ENCODE measurements around the gene AVPR1B.
"Not testable (repeated sequence)": the region's sequence is repeated elsewhere in the genome, so short reads cannot be mapped to it uniquely, and the experiment has no call there.

The AVPR1B gene

DNA sequence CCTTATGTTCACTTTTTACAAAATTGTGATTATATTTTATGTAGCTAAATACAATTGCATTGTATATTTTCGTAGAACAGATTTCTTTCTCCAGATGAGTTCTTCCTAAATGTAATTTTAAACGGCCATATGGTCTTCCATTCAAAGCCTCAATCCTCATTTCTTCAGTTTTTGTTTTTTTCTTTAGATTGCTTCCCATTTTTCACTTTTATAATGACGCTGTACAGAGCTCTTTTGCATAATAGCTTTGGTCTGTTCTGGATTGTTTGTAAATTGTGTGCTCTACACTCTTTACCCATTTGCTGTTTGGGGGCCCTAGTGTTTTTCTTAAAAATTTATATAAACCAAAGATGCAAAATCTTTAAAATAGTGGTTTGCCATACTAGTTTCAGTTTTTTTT lies 27.8 kb downstream of the AVPR1B start:
- in situ Hi-C loops (cut with HindIII; ENCODE audit: low sequenced_read_pairs), result no loop called here

DNA sequence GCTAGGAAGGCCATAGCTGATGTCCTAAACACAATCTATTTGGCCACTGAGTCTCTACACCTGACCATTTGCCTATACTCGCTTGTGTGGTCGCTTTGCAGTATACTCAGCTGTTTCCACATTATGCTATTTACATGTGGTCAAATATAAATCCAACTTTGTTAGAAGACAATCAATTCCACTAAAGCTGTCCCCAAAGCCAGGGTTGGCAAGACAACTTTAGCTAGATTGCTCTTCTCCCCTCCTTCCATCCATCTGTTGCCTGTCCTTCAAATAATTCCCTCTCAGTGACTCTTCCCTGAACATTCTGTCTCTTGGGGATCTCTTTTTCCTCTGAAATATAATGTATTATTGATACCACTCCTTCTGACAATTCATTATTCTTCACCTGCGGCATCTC lies 30.1 kb downstream of the AVPR1B start:
- in situ Hi-C loops (cut with HindIII; ENCODE audit: low sequenced_read_pairs), result no loop called here

DNA sequence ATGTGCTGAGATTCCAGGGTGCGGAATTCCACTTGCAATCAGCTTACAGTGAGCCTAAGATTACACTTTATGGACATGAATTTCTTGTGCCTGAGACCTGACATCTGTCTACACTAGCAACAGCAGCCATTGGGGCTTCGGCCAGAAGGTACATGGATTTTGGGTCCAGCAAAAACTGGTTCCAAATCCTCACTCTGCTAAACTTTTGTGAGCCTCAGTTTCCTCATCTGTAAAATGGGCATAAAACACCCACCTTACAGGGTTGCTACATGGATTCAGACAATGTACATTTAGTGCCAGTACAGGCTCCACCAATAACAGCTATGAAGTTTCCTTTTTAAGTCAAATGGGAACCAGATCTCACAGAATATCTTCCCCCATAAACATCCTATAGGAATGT lies 33.4 kb downstream of the AVPR1B start:
- in situ Hi-C loops (cut with HindIII; ENCODE audit: low sequenced_read_pairs), result no loop called here

DNA sequence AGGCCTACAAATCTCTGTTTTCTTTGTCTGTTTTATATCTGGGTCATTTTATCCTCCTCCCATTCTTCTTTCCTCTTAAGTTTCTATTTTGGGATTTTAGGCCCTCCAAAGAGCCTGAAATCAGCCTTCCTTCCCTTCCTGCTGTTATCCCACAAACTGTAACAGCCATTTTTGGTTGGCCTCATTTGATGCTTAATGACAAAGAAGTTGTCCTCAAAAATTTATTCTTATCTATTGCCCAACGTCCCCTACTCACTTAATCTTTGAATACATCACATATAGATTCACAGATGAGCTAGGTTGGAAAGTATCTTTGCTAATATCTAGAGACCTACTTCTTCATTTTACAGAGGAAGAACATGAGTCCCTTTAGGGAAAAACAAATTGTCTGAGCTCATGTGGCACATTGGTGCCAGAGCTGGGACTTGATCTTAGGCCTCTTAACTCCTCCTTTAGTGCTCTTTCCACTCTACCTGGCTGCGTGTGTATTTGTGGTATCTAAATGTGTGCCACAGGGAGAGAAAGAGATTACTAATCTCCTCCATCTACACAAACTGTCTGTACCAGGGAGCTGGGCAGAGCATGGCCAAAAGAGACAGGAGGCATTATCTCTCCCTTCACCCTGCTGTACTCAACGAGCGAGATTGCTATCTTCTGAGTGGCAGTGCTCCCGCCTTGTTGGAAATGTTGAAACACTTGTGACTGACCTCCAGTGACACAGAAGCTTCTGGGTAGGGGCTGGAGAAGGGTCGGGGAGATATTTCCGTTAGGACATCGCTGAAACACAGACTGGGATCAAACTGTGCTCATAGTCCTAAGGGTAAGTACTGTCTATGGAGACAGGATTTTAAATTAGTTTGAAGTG lies 34.1 kb downstream of the AVPR1B start:
- in situ Hi-C loops (cut with HindIII; ENCODE audit: low sequenced_read_pairs), result no loop called here

DNA sequence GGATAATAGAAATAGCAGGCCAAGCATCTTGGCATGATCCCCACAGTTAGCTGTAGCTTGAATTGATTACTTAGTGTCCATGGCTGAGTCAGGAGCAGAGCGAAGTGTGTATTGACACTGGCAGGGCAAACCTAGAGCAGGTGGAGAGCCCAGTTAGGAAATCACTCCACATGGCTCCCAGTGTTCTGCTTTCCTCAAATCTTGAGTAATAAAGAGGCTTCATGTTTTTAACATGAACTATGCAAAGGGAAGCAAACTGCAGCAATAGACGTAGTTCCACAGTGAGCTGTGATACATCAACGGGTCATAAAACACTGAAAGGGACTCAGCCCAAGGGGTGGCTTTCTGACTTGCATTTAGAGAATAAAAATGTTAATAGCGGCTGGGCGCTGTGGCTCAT lies 35.3 kb downstream of the AVPR1B start:
- in situ Hi-C loops (cut with HindIII; ENCODE audit: low sequenced_read_pairs), result no loop called here

DNA sequence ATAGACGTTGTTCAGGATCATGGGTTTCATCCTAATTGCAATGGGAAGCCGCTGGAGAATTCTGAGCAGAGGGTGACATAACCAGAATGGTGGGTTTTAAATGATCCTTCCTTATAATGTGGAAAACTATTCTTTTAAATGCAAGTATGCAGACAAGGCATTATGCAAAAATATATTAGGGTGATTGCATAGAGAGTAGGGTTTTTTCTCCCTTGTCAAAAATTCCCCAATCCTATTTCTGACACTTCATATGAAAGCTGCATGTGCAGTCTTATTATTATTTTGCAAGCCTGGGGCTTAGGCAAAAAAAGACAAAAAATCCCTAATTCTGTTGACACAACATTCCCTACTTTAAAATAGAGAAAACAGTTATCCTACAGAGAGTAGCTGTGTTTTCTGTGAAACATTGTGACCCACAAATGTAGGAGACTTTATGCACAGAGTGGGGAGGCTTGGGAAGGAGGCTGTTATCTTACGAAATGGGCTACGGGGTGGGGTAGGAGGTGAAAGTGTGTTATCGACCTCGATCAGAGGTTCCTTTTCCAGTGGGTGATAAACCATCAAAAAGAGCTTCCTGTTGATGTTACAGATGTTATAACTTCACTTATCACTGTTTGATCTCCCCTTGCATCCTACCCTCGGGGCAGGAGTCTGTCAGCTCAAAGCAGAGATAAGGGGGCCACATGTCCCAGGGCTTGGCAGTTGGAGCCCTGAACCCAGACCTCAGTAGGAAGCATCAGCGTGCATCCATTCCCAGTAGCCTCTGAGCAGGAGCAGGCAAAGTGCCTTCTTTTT lies 37.0 kb downstream of the AVPR1B start:
- in situ Hi-C loops (cut with HindIII; ENCODE audit: low sequenced_read_pairs), result no loop called here

DNA sequence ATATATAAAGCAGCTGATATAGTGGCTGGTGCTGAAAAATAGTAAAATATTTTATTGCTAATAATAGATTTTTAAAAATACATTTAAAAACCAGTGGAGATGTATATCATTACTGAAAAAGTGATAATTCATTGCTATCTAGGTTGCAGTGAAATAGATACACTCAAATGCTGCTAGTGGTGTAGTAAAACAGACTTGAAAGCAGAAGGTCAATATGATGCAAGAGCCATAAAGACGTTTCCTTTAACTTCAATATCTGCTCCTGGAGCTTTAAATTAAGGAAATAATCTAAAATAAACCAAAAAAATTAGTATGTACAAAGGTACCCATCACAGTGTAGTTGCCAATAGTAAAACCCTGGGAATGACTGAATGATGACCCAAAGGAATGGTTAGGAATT lies 38.1 kb downstream of the AVPR1B start:
- in situ Hi-C loops (cut with HindIII; ENCODE audit: low sequenced_read_pairs), result no loop called here

DNA sequence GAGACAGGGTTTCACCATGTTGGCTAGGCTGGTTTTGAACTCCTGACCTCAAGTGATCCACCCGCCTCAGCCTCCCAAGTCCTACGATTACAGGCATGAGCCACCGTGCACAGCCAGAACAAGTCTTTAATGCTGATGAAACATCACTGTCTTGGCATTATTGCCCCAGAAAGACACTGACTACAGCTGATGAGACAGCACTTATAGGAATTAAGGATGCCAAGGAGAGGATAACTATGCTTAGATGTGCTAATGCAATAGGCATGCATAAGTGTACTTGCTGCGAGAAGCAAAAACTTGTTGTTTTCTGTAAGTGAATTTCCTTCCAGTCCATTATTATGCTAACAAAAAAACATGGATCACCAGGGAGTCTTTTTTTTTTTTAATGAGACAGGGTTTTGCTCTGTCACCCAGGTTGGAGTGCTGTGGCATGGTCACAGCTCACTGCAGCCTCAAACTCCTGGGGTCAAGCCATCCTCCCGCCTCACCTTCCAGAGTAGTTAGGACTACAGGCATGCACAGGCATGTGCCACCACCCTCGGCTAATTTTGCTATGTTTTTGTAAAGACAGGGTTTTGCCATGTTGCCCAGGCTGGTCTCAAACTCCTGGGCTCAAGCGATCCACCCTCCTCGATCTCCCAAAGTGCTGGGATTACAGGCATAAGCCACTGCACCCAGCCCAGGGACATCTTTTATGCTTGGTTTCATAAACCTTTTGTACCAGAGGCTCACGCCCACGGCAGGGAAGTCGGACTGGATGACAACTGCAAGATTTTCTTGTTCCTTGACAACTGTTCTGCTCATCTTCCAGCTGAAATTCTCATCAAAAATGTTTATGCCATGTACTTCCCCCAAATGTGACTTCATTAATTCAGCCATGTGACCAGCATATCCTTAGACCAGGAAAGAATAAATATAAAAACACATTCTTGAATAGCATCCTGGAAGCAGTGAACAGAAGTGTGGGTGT lies 41.1 kb downstream of the AVPR1B start:
- in situ Hi-C loops (cut with HindIII; ENCODE audit: low sequenced_read_pairs), result no loop called here

DNA sequence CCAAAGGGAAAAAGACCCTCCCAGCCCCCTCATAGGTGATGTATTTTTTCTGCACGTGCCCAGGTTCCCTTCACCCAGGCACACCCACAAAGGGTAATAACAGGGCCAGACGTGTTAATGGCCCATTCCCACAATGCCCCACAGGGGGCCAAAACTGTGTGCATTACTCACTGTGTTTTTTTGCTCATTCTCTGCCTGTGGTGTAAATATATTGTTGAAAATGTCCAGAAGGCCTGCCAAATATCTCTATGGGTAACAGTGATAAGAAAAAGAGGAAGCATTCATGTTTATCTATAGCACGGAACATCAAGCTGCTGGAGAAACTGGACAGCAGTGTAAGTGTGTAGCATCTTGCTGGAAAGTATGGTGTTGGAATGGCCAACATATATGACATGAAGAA lies 42.3 kb downstream of the AVPR1B start:
- in situ Hi-C loops (cut with HindIII; ENCODE audit: low sequenced_read_pairs), result no loop called here

DNA sequence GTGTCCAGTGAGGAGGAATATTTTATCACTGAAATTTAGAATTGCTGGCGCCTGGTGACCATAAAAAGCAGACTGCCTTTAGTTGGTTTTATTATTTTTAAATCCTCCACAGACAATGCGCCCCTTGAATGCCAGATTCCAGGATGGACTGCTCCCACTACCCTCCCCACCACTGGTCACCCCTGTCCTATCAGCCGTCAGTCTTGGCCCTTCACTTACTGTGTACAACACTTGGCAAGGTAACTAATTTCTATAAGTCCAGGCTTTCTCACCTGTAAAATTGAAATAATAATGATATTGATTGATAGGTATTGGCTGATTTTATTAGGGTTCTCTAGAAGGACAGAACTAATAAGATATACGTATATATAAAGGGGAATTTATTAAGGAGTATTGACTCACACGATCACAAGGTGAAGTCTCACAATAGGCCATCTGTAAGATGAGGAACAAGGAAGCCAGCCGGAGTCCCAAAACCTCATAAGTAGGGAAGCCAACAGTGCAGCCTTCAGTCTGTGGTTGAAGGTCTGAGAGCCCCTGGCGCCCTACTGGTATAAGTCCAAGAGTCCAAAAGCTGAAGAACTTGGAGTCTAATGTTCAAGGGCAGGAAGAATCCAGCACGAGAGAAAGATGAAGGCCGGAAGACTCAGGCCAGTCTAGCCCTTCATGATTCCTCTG lies 46.4 kb downstream of the AVPR1B start:
- in situ Hi-C loops (cut with HindIII; ENCODE audit: low sequenced_read_pairs), result no loop called here

DNA sequence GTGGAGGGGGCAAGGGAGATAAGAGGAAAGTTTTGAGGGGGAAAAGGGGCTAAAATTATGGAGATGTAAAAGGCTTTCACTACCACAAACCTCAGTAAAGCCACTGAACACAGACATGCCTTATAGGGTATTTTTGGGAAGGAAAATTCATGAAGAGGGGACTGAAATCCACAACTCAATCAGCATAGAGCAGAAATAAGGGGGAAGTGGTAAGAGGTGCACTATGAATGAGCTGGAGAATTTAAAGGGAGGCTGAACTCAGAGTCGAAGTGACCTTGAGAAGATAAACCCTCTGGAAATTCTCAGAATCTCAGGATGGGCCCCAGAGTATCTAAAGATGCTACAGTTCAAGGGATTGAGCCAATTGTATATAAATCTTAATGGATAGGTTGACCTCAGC lies 48.9 kb downstream of the AVPR1B start:
- in situ Hi-C loops (cut with HindIII; ENCODE audit: low sequenced_read_pairs), result no loop called here

DNA sequence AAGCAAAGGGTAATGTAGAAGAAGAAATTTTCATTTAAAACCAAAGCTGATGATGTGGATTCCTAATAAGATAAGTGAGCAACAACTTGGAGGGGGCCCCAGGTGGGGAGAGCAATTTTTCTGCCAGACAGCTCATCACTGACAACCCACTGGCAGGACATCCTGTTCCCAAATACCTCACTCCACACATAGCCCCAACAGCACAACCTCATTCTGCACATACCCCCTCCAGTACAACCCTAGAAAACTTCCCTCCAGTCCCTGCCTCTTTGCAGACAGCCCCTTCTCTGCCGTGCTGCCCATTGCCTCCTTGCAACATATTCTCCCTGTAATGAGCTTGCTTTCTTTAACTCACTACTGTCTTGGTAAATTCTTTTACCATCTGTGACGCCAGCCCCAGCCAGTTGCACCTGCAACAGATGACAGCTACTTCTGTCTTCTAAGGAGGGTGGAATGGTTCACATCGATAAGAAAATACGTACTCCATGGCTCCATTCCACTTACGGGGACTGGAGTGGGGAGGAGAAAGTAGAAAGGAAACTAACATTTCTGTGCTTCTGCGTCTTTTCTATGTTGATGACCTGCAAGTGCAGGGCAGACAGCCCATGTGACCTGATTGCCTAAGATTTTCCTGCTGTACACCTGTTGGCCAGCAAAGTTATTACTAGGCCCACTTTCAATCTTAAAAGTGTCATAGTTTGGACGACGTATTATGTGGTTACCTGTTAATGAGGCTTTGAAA lies 49.5 kb downstream of the AVPR1B start:
- in situ Hi-C loops (cut with HindIII; ENCODE audit: low sequenced_read_pairs), result no loop called here

DNA sequence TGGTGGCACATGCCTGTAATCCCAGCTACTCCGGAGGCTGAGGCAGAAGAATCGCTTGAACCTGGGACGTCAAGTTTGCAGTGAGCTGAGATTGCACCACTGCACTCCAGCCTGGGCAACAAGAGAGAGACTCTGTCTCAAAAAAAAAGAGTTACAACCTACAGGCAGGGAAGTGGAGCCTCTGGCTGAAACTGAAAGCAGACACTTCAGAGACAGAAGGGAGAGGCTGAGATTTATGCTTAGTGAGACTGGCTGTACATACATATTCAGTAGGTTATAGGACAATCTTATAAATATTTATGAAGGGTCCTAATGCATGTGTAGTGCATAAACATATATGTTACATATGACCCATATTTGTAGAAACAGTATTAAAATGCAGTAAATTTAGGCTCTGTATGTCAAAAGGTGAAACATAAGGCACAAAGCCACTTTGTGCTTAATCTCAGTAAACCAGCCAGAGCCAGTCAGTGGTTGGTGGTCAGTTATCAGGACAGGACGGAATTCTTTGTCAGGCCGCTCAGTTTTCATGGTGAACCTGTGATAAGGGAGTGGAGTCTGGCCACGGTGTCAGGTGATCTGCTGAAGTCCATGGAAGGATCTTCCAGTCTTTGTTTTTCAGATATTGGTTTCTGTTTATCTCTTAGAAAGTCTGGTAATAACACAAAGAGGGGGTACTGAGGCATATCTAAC lies 50.6 kb downstream of the AVPR1B start:
- in situ Hi-C loops (cut with HindIII; ENCODE audit: low sequenced_read_pairs), result no loop called here

DNA sequence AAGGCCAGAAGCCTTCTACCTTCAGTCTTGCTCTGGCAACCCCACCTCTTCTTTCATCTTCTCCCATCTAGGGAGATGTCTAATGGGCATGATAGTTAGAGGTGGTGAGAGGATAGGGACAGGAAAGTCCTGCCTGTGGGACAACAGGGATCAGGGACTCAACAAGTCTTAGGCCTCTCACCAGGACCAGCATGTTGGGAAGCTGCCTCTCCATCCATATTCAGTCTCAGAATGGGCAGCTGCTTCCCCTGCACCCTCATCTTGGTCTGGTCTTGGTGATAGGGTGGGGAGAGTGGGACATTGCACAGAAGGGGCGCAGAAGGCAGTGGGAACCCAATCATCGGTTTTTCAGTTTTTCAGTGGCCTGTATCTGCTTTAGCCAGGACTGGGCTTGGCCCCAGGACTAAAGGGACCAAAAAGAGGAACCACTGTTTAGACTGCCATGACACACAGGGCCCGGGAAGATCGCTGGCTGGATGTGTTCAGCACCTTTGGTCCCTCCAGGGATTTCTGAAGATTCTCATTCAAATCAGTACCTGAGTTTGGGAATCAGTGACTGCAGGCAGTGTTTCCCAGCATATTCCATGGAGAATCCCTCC lies 51.5 kb downstream of the AVPR1B start:
- in situ Hi-C loops (cut with HindIII; ENCODE audit: low sequenced_read_pairs), result no loop called here

DNA sequence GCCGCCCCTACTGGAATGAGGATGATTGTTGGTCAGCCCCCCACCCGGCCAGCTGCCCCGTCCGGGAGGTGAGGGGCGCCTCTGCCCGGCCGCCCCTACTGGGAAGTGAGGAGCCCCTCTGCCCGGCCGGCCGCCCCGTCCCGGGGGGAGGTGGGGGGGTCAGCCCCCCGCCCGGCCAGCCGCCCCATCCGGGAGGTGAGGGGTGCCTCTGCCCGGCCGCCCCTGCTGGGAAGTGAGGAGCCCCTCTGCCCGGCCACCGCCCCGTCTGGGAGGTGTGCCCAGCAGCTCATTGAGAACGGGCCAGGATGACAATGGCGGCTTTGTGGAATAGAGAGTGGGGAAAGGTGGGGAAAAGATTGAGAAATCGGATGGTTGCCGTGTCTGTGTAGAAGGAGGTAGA lies 52.7 kb downstream of the AVPR1B start:
- in situ Hi-C loops (cut with HindIII; ENCODE audit: low sequenced_read_pairs), result not testable (repeated sequence)

DNA sequence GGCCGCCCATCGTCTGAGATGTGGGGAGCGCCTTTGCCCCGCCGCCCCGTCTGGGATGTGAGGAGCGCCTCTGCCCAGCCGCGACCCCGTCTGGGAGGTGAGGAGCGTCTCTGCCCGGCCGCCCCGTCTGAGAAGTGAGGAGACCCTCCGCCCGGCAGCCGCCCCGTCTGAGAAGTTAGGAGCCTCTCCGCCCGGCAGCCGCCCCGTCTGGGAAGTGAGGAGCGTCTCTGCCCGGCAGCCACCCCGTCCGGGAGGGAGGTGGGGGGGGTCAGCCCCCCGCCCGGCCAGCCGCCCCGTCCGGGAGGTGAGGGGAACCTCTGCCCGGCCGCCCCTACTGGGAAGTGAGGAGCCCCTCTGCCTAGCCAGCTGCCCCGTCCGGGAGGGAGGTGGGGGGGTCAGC lies 53.2 kb downstream of the AVPR1B start:
- in situ Hi-C loops (cut with HindIII; ENCODE audit: low sequenced_read_pairs), result not testable (repeated sequence)

DNA sequence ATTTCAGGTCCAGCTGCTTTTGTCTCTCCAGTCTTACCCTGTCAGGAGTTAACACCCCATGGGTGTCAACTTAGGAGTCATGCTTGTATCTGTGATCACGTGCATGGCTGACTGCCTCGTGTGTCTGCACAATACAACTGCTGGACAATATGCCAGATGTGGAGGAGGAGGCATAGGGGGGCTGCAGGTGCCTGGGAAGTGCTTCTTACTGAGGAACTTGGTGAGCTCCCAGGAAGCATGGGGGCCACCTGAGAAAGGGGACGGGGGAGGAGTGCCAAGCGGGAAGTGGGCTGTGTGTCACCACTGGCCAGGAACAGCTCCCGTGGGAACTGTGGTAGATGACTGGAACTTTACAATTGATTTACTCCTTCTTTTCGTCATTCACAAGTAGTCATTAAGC lies 54.7 kb downstream of the AVPR1B start:
- in situ Hi-C loops (cut with HindIII; ENCODE audit: low sequenced_read_pairs), result no loop called here

DNA sequence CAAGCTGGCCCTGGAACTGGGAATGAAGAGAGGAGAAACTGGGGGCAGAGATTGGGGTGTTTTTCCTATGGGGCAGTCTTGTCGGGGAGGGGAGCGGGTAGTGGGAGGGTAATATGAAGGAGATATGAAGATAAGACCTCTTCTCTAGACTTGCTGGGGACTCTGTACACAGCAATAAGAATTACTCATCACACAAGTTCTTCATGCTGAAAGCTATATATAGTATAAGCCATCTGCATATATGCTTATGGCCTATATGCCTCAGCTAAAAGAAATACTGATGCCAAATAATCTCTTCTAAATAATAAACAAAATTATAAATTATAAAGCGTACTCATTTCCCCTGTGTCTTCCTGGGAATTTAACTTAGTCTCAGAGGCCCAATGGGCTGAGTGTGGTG lies 56.3 kb downstream of the AVPR1B start:
- in situ Hi-C loops (cut with HindIII; ENCODE audit: low sequenced_read_pairs), result no loop called here

All from endothelial cell of hepatic sinusoid (primary cell).